Heart right ventricle (tissue), 16 donors: ENCODE measurements around the gene TPST2. TPM values are rescaled to one million over a fixed set of nuclear protein-coding genes. Genes with fewer than 3 reads are reported as not detected.
A peak's percentile ranks its signal among the peaks of the same experiment; 100 is the strongest.

Source experiments
- ATAC-seq, 8 donors: fragments of 200-7000 bp; cut with Tn5 transposase; one replicate each; pipeline ENCODE4 v1.9.1; 2020; ENCODE audit warnings: mild to moderate bottlenecking in 8 of 8, moderate library complexity in 8 of 8, moderate number of reproducible peaks in 1 of 8
- DNase-seq, 2 donors: peaks; one replicate each; pipeline ENCODE4 v3.0.0-alpha.2; 2020
- H3K27ac ChIP-seq, 10 donors: fragments of 200-600 bp; sonication (generic) in 2 of 10; one replicate each; pipeline versions ENCODE4 v1.5.0 to v1.8.0; 2020 to 2022; ENCODE audit warnings: mild to moderate bottlenecking in 3 of 10
- H3K27me3 ChIP-seq, 7 donors: fragments of 200-600 bp; one replicate each; pipeline ENCODE4 v1.8.0; 2021 to 2022; ENCODE audit warnings: mild to moderate bottlenecking in 2 of 7
- H3K36me3 ChIP-seq, 9 donors: fragments of 200-600 bp; sonication (generic) in 1 of 9; one replicate each; pipeline versions ENCODE4 v1.5.0 to v1.8.0; 2020 to 2022; ENCODE audit warnings: mild to moderate bottlenecking in 2 of 9
- H3K4me1 ChIP-seq, 9 donors: fragments of 200-600 bp; sonication (generic) in 1 of 9; one replicate each; pipeline versions ENCODE4 v1.5.0 to v1.8.0; 2020 to 2022; ENCODE audit warnings: mild to moderate bottlenecking in 4 of 9
- H3K4me3 ChIP-seq, 10 donors: fragments of 200-600 bp; sonication (generic) in 2 of 10; one replicate each; pipeline versions ENCODE4 v1.5.0 to v1.8.0; 2020 to 2022; ENCODE audit warnings: mild to moderate bottlenecking in 7 of 10, moderate library complexity in 2 of 10
- H3K9me3 ChIP-seq, 11 donors: fragments of 200-600 bp in 10 of 11; sonication (generic) in 2 of 11; one replicate each; pipeline versions ENCODE4 v1.5.0 to v1.8.0; 2013 to 2022; ENCODE audit warnings: mild to moderate bottlenecking in 2 of 11, control low read depth in 1 of 11, moderate library complexity in 1 of 11
- WGBS, 2 donors: extraction: QIAGEN DNeasy Blood & Tissue Kit; methylation state at CpG; one replicate each; pipeline ENCODE4 v1.1.7; 2013; ENCODE audit warnings: inconsistent platforms in 1 of 2; 5-methylcytosine and 5-hydroxymethylcytosine counted together
- intact Hi-C, 10 donors: fragments of 100-400 bp; cut with DNase I; formaldehyde crosslinking; loops; one replicate each; pipeline versions ENCODE4 v1.11.1 to v1.14.2; 2022
- polyA plus RNA-seq, 2 donors: library from polyadenylated mRNA; stranded (reverse); fragments of 200-250 nt; gene quantifications; one replicate each; pipeline ENCODE4 v1.2.3, GENCODE V29; 2013
- total RNA-seq, 10 donors: library from RNA; stranded (reverse); fragmentation: NEBNext Ultra II Directional in 3 of 10; extraction: Animal tissue kit (Norgen Biotek cat#: 25700) in 3 of 10; gene quantifications; one replicate each; pipeline versions ENCODE4 v1.2.1 to v1.2.4, GENCODE V29; 2021 to 2023
- TF ChIP-seq, protein P1 (sequence below), 9 donors: fragments of 200-600 bp; sonication (generic) in 2 of 9; IDR thresholded peaks; one replicate each; pipeline versions ENCODE4 v1.5.0 to v1.8.0; 2021 to 2022; ENCODE audit warnings: antibody characterized with exemption in 9 of 9, mild to moderate bottlenecking in 5 of 9, moderate library complexity in 1 of 9
- donor health status: Arrhythmogenic right ventricular cardiomyopathy.
- donor health status: ischemic (EF 13 %, LVEDD 7.1; RV severe dilation, severe dysfunction).
- donor health status: healthy with polysubstance abuse.
- donor health status: DM: no; HTN: yes; CAD: no.
- donor health status: DM: no; HTN: no; CAD: no.
- donor health status: ischemic (EF 25% LVEDD 6.9; RV normal size, moderate dysfunction).
- donor health status: ischemic (EF 25% LVEDD 5.7; RV mildly dilated, moderate dysfunction).
- donor health status: healthy.
- donor health status: DM: yes; HTN: yes; CAD: no.
- donor health status: Ischemic cardiomyopathy.
- donor health status: ischemic (EF 35%, LVEDD 5.7; RV mildly dilated, moderate dysfunction).
- donor health status: nonischemic (EF 11% LVEDD 7.7; RV severe dilation, severe dysfunction).
- donor health status: DM: yes; HTN: yes; CAD: no.
- donor health status: PGD.
- donor health status: ischemic (EF 29% LVEDD 5.4; RV normal size, mild dysfunction).
- donor health status: nonischemic (EF 23%, LVEDD 6.1; RV moderate dilation, normal function).

The TPST2 gene
- total and polyA plus RNA-seq, 12 donors, result 11.1 to 41.5 (median 21.7) TPM

- WGBS, 2 donors, result 95 to 96% methylated on average over 1 of the region's 1 CpG
- ATAC-seq, result peak in 1 of 8 donors; percentile 24
- H3K4me1 ChIP-seq, result peaks cover 3 to 47% (median 35%) of the 10 kb centered on the region in 9 donors
Observed at GRCh38 chr22:26544489-26544888, 45.4 kb downstream of the TPST2 start.

DNA sequence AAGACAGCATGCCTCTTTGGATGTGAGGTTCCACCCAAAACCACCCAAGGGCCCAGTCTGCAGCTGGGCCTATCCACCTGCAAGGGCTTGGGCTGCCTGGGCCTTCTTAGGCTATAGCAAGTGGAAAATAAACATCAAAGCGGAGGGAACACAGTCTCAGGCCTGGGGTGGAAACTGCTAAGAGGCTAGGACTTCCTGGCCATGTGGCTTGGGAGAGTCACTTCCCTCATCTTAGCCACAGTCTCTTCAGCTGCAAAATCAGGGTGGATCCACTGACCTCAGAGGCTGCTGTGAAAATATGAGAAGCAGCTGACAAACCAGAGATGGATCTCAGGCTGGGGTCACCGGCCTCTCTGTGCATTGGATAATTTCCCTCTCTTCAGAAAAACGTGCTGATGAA lies 47.1 kb downstream of the TPST2 start:
- Histone ChIP-seq H3K4me3 (no peak overlapping the region), H3K9me3 (no peaks in the 10 kb centered on the region), H3K36me3 (peaks cover 0 to 62% (median 10%) of the 10 kb centered on the region in 9 donors), H3K4me1 (peaks cover 3 to 45% (median 30%) of the 10 kb centered on the region in 9 donors), H3K27me3 (no peaks in the 10 kb centered on the region), H3K27ac (peak overlapping the region in 4 of 10 donors; percentile 3 to 80 (median 24))
- ATAC-seq (peak in 7 of 8 donors; percentile 6 to 75 (median 35)), DNase-seq (no peak)
- WGBS, 2 donors, result 67 to 74% methylated on average over 3 of the region's 3 CpGs
- intact Hi-C loops, result no loop called here
- TF ChIP-seq, protein P1, sequence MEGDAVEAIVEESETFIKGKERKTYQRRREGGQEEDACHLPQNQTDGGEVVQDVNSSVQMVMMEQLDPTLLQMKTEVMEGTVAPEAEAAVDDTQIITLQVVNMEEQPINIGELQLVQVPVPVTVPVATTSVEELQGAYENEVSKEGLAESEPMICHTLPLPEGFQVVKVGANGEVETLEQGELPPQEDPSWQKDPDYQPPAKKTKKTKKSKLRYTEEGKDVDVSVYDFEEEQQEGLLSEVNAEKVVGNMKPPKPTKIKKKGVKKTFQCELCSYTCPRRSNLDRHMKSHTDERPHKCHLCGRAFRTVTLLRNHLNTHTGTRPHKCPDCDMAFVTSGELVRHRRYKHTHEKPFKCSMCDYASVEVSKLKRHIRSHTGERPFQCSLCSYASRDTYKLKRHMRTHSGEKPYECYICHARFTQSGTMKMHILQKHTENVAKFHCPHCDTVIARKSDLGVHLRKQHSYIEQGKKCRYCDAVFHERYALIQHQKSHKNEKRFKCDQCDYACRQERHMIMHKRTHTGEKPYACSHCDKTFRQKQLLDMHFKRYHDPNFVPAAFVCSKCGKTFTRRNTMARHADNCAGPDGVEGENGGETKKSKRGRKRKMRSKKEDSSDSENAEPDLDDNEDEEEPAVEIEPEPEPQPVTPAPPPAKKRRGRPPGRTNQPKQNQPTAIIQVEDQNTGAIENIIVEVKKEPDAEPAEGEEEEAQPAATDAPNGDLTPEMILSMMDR (IDR thresholded peaks at IDR 0.05), result no peak

More at GRCh38 chr22:26544489-26544888, 45.4 kb downstream of the TPST2 start:
- no peaks in the 10 kb centered on the region for H3K27me3 ChIP-seq
- H3K4me3 ChIP-seq, result no peak overlapping the region
- DNase-seq, result no peak
- peaks cover 0 to 46% (median 10%) of the 10 kb centered on the region in 9 donors for H3K36me3 ChIP-seq
- TF ChIP-seq, protein P1 (IDR thresholded peaks at IDR 0.05), result no peak
- intact Hi-C loops, result no loop called here
- peak overlapping the region in 5 of 10 donors; percentile 32 to 84 (median 61) for H3K27ac ChIP-seq
- no peaks in the 10 kb centered on the region for H3K9me3 ChIP-seq

DNA sequence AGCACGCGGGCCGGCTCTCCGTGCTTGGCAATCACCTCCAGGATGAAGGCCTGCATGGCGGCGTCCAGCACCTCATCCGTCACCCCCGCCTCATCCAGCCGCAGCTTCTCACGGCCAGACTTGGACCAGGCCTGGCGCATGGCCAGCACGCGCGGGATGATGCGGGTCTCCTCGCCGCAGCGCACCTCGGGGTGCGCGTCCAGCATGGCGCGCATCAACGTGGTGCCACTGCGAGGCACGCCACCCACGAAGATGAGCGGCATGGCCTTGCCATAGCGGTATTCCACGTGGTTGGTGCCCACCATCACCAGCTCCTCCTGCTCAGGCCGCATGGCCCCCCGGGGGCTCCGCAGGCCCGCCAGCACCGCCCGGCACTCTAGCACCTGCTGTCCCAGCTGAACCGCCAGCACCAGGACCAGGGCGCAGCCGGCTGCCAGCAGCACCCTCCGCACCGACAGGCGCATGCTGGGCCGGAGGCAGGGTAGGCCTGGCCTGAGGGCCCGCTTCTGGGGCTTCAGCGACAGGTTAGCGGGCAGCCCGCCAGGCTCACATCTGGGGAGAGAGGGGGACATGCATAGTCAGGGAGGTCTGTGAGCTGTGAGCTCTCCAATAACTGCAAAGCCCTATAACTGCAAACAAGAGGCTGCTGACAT lies 48.6 kb downstream of the TPST2 start:
- peak in 1 of 8 donors; percentile 11 for ATAC-seq
- peaks cover 0 to 30% (median 19%) of the 10 kb centered on the region in 9 donors for H3K4me1 ChIP-seq
- TF ChIP-seq, protein P1 (IDR thresholded peaks at IDR 0.05), result no peak
- no peaks in the 10 kb centered on the region for H3K27me3 ChIP-seq
- no peak overlapping the region for H3K4me3 ChIP-seq
- H3K27ac ChIP-seq, result no peak overlapping the region
- peaks cover 0 to 74% (median 10%) of the 10 kb centered on the region in 9 donors for H3K36me3 ChIP-seq
- DNase-seq, result no peak
- H3K9me3 ChIP-seq, result no peaks in the 10 kb centered on the region
- intact Hi-C loops, result no loop called here
- WGBS, 2 donors, result 93 to 96% methylated on average over 45 to 47 of the region's 47 CpGs

DNA sequence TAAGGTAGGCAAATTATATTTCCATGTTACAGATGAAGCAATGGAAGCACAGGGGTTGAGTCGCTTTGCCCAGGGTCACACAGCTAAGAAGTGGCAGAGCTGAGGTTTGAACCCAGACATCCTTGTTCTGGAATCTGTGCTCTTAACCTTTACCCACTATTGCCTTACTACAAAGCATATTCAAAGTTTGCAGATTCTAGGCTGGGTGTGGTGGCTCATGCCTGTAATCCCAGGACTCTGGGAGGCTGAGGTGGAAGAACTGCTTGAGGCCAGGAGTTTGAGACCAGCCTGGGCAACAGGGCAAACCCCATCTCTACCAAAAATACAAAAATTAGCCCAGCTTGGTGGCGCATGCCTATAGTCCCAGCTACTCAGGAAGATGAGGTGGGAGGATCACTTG lies 49.8 kb downstream of the TPST2 start:
- Histone ChIP-seq H3K4me3 (no peak overlapping the region), H3K27me3 (no peaks in the 10 kb centered on the region), H3K9me3 (no peaks in the 10 kb centered on the region), H3K36me3 (peaks cover 0 to 83% (median 10%) of the 10 kb centered on the region in 9 donors), H3K27ac (no peak overlapping the region), H3K4me1 (peaks cover 0 to 35% (median 14%) of the 10 kb centered on the region in 9 donors)
- intact Hi-C loops, result no loop called here
- 95 to 96% methylated on average over 2 of the region's 2 CpGs for WGBS, 2 donors
- TF ChIP-seq, protein P1 (IDR thresholded peaks at IDR 0.05), result no peak
- no peak for DNase-seq
- no peak for ATAC-seq
